ENCODE results near the gene CLDN6. TPM values are rescaled to one million over a fixed set of nuclear protein-coding genes. Genes with fewer than 3 reads are reported as not detected.

Gene CLDN6
- total and polyA plus RNA-seq, 8 donors, result 2.3 to 140 (median 113) TPM; not detected in 1

GRCh38 chr16:2983706-2984136 lies 34.3 kb downstream of the CLDN6 start:
- H3K4me1 ChIP-seq, result peaks cover 11 to 34% of the 10 kb centered on the region in 2 donors
- peaks cover 0 to 27% of the 10 kb centered on the region in 2 donors for H3K27me3 ChIP-seq
- peak; percentile 98 to 99 for TF ChIP-seq CTCF (IDR thresholded peaks at IDR 0.05)
- ATAC-seq, result peak; percentile 82
- DNase-seq, result peak; percentile 65 to 98 (median 80)
- no peak overlapping the region for H3K4me3 ChIP-seq
- no peaks in the 10 kb centered on the region for H3K36me3 ChIP-seq
- no peak overlapping the region for H3K27ac ChIP-seq
- intact Hi-C loops (cut with DNase I), result no loop called here
- H3K9me3 ChIP-seq, result no peaks in the 10 kb centered on the region

DNA sequence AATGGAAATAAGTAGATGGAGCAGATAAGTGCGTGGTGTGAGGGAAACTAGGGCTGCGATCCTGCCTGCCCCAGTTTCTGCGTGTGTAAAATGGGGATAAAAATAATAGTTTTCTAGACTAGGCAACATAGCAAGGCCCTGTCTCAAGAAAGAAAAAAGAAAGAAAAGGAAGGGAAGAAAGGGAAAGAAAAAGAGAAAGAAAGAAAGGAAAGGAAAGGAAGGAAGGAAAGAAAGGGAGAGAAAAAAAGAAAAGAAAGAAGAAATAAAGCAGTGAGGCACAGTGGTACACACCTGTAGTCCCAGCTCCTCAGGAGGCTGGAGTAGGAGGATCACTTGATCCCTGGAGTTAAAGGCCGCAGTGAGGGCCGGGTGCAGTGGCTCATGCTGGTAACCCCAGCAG lies 35.6 kb downstream of the CLDN6 start:
- Histone ChIP-seq H3K36me3 (no peaks in the 10 kb centered on the region), H3K4me3 (no peak overlapping the region), H3K27ac (no peak overlapping the region), H3K4me1 (peaks cover 11 to 39% of the 10 kb centered on the region in 2 donors), H3K9me3 (no peaks in the 10 kb centered on the region), H3K27me3 (peaks cover 0 to 14% of the 10 kb centered on the region in 2 donors)
- no peak for ATAC-seq
- intact Hi-C loops (cut with DNase I), result no loop called here
- no peak for DNase-seq
- TF ChIP-seq CTCF (IDR thresholded peaks at IDR 0.05), result no peak

DNA sequence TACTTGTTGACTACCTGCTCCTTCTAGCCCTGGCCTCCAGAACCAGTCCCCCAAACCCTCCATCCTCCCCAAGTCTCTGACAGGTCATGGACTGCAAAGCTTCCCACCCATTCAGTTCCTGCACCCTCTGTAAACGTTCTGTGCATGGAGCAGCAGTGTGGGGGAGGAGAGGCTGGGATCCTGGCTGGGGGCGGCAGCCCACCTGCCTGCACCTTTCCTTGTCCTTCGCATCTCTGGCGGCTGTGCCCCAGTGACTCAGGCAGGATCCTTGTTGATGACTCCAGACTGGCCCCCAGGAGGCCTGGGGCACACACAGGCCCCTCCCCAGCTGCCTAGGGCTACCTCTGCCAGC lies 36.1 kb downstream of the CLDN6 start:
- peaks cover 0 to 8% of the 10 kb centered on the region in 2 donors for H3K27me3 ChIP-seq
- H3K36me3 ChIP-seq, result no peaks in the 10 kb centered on the region
- no peak for TF ChIP-seq CTCF (IDR thresholded peaks at IDR 0.05)
- peaks cover 11 to 42% of the 10 kb centered on the region in 2 donors for H3K4me1 ChIP-seq
- no peak overlapping the region for H3K27ac ChIP-seq
- no peaks in the 10 kb centered on the region for H3K9me3 ChIP-seq
- ATAC-seq (no peak), DNase-seq (no peak)
- H3K4me3 ChIP-seq, result no peak overlapping the region
- intact Hi-C loops (cut with DNase I), result no loop called here

GRCh38 chr16:2981177-2981898 lies 36.6 kb downstream of the CLDN6 start:
- no peak for TF ChIP-seq CTCF (IDR thresholded peaks at IDR 0.05)
- intact Hi-C loops (cut with DNase I), result no loop called here
- Histone ChIP-seq H3K4me3 (peak overlapping the region in 1 of 2 donors; percentile 70), H3K9me3 (no peaks in the 10 kb centered on the region), H3K27me3 (peaks cover 0 to 4% of the 10 kb centered on the region in 2 donors), H3K27ac (no peak overlapping the region), H3K4me1 (peaks cover 11 to 42% of the 10 kb centered on the region in 2 donors), H3K36me3 (no peaks in the 10 kb centered on the region)
- ATAC-seq (no peak), DNase-seq (no peak)

GRCh38 chr16:2980227-2981176 lies 37.5 kb downstream of the CLDN6 start, which contains the start of gene PKMYT1:
Gene PKMYT1, minus strand, starts transcription at chr16:2980446. Its CDS starts 789 bp downstream, at chr16:2979657.
- peaks cover 0 to 3% of the 10 kb centered on the region in 2 donors for H3K36me3 ChIP-seq
- intact Hi-C loops (cut with DNase I), result no loop called here
- H3K4me3 ChIP-seq, result peak within 1 kb of the TSS; percentile 50 to 70
- DNase-seq (peak; percentile 91 to 97 (median 93)), ATAC-seq (peak; percentile 92)
- H3K9me3 ChIP-seq, result no peaks in the 10 kb centered on the region
- peak within 1 kb of the TSS; percentile 74 to 86 for H3K27ac ChIP-seq
- peaks cover 11 to 42% of the 10 kb centered on the region in 2 donors for H3K4me1 ChIP-seq
- TF ChIP-seq CTCF (IDR thresholded peaks at IDR 0.05), result no peak
- no peaks in the 10 kb centered on the region for H3K27me3 ChIP-seq
